Neural cell (in vitro differentiated cells): ENCODE measurements around the gene MEGF6.

Experiments used
- POLR2AphosphoS5 ChIP-seq: IDR thresholded peaks from 2 replicates; pipeline ENCODE4 v1.6.1; 2012
- TF ChIP-seq, protein P1 (sequence below): fragments of 450-650 bp; IDR thresholded peaks from 2 replicates; pipeline ENCODE4 v1.5.1; 2014; ENCODE audit warnings: antibody characterized with exemption, mild to moderate bottlenecking, moderate library complexity; ENCODE audit not compliant: poor library complexity, severe bottlenecking

DNA sequence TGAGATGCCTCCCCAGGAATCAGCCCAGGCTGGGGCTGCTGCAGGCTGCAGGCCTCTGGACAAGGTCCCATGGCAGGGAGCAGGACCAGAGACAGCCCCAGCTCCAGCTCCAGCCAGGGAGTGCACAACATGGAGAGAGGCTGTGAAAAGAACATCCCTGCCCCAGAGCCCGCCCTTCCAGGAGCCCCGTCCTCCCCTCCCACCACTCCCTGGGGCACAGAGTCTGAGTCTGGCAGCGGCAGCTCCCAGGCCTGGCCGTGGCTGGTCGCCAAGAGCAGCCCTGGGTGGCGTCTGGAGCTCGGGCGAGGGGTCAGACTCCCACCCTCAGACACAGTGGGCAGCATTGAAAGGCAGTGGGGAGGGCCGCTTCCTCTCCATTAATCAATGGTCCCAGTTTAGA is 37.8 kb downstream of the MEGF6 start:
- TF ChIP-seq, protein P1, sequence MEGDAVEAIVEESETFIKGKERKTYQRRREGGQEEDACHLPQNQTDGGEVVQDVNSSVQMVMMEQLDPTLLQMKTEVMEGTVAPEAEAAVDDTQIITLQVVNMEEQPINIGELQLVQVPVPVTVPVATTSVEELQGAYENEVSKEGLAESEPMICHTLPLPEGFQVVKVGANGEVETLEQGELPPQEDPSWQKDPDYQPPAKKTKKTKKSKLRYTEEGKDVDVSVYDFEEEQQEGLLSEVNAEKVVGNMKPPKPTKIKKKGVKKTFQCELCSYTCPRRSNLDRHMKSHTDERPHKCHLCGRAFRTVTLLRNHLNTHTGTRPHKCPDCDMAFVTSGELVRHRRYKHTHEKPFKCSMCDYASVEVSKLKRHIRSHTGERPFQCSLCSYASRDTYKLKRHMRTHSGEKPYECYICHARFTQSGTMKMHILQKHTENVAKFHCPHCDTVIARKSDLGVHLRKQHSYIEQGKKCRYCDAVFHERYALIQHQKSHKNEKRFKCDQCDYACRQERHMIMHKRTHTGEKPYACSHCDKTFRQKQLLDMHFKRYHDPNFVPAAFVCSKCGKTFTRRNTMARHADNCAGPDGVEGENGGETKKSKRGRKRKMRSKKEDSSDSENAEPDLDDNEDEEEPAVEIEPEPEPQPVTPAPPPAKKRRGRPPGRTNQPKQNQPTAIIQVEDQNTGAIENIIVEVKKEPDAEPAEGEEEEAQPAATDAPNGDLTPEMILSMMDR = no peak
- TF ChIP-seq POLR2AphosphoS5 = no peak
